ENCODE data around the gene ANAPC13.

ANAPC13 gene

GRCh38 chr3:134482622-134483021, 3.2 kb downstream of the ANAPC13 start:
- no peak for DNase-seq (ENCODE audit: low spot score)

- DNase-seq (ENCODE audit: low spot score), result no peak
Measured at GRCh38 chr3:134481166-134481565, 4.6 kb downstream of the ANAPC13 start.

GRCh38 chr3:134480546-134480945, 5.2 kb downstream of the ANAPC13 start:
- DNase-seq (ENCODE audit: low spot score), result no peak

DNA sequence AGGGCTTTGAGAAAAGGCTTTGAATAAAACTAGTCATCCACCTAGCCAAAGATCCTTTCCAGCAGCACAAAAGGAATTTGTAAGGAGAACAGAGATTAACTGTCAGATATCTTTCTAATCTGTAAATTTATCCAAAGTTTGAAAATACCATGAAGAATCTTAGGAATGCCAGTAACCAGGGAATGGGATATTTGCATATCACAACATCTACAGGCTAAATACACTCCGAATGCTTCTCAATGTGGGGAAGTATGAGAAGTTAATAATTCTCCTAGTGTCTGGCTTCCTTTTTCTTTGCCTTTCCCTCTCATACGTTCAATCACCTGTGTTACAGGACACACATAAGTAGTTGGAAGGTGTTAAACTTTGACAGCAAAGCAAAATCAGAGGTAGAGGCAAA, 7.8 kb downstream of the ANAPC13 start:
- no peak for DNase-seq (ENCODE audit: low spot score)

GRCh38 chr3:134477002-134477401, 8.8 kb downstream of the ANAPC13 start:
- no peak for DNase-seq (ENCODE audit: low spot score)

- no peak for DNase-seq (ENCODE audit: low spot score)
Measured at GRCh38 chr3:134476306-134476705, 9.5 kb downstream of the ANAPC13 start.

DNA sequence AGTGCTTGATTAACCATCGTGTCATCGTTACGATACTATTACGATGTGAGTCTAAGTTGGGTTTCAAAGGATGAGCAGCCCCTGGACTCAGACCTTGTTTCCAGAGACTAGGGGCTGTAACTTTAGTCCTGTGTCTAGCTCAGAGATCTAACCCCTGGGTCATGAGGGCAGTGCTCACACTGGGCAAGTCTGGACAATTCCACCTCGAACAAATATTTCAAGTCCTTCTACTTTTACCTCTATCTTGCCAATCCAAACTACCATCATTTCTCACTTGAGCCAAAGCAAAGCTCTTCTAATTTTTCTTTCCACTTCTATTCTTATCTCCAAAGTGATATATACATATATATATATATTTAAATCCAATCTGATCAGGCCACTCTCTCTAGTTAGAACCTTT, 10.8 kb downstream of the ANAPC13 start:
- no peak for DNase-seq (ENCODE audit: low spot score)

GRCh38 chr3:134473868-134474546, 11.8 kb downstream of the ANAPC13 start:
- DNase-seq (ENCODE audit: low spot score), result peak; percentile 90

DNA sequence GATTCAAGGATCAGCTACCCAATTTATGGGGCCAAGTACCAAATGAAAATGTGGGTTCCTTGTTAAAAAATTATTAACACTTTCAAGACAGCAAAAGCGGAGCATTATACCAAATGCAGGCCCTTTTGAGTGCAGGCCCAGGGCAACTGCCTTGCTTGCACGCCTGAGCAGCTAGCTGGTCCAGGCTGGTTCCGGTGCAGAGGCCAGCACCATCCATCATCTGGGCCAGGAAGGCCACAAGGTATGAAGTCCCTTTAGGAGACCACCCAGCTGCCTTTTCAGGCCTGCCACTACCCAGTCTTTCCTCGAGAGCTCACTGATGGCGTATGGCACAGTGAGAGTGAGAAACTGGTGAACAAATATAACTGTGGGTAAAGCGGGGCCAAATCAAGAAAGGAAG, 13.0 kb downstream of the ANAPC13 start:
- no peak for DNase-seq (ENCODE audit: low spot score)

DNA sequence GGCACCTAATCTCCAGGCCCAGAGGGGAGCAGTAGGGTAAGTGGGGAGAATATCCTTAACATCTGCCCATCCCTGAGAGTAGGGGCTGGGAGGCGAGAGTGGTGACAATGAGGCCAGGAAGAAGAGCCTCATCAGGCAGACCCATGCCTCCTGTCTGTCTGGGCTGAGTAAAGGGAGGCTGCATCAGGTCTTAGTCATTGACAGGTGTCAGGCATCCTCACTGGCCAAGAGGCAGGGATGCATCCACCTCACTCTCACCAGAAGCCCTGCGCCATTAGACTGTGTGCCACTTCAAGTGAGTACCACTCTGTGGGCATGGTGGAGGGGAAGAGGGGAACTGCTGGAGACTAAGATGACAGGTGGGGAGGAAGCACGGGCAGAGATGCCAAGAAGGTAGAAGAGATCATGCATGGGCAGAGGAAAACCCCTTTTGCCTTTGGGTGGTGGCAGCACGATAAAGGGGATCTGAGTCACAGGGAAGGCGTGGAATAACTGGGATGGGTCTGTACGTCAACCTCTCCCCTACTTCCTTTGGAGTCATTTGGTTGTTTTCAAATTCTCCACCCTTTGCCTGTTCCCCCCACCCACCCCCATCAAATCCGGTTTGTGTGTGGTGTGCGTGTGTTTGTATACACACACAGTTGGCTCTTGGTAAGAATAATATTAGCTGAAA, 14.1 kb downstream of the ANAPC13 start:
- no peak for DNase-seq (ENCODE audit: low spot score)

DNA sequence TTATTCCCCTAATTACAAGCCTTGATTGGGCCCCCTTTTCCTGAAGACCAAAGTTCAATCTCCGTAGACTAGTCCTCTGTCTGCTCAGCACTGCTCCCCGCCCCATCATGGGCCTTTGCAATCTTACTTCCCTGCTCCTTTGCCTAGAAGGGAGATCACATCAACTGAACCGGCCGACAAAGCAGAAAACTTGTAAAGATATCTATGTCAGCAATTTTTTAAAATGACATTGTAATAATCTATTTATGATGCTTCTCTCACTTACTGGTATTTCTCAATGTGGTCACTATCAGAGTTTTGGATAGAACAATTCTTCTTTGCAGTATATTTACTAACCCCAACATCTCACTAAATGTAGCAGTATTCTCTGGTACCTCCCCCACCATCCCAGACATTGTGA, 17.3 kb downstream of the ANAPC13 start:
- no peak for DNase-seq (ENCODE audit: low spot score)

- no peak for DNase-seq (ENCODE audit: low spot score)
Measured at GRCh38 chr3:134466331-134466730, 19.5 kb downstream of the ANAPC13 start.

- peak; percentile 31 for DNase-seq (ENCODE audit: low spot score)
Measured at GRCh38 chr3:134464689-134465365, 21.0 kb downstream of the ANAPC13 start.

DNA sequence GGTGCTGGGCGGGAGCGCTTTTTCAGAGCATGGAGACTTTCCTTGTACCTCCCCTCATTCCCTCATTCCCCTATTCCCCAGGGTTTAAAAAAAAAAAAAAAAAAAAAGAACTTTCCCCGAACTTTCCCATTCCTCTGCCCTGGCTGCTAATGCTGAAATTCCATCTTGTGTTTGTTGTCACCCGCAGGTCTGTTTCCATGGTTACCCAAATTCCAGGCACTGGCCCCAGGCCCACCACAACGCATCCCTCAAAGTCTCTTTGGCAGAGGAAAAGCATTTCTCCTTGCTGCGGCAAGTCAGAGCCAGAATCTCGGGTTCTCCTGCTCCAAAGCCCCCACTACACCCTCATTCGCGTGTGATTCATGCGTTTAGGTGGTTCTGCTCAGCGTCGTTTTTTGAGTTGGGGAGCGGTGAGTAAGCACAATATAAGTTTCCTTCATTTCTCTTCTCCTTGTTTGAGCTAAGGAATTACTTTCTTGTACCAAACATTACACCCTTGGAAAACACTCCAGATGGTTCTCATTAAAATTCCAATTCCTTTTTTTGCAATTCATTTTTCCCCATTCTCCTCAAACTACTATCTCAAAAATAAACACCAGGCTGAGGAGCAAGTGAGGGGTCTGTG, 21.6 kb downstream of the ANAPC13 start:
- DNase-seq (ENCODE audit: low spot score), result peak; percentile 82

DNA sequence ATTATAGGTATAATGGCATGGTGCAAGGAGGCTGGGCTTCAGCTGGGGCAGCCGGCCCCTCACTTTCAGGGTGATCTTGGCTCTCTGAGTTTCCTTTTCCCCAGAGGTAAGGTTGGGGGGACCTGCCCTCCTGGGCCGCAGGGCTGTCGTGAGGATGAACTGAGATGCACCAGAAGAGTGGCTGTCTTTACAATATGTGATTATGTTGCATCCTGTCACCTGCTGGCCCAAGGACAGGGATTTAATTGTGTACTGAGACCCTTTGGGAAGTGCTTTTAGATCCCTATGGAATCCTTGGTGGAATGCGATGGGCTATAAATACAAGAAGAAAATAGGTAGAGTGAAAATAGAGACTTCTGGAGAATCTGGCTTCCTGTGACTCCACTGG, 22.1 kb downstream of the ANAPC13 start:
- DNase-seq (ENCODE audit: low spot score), result no peak

- peak; percentile 70 for DNase-seq (ENCODE audit: low spot score)
Measured at GRCh38 chr3:134462331-134462941, 23.3 kb downstream of the ANAPC13 start.

- DNase-seq (ENCODE audit: low spot score), result no peak
Measured at GRCh38 chr3:134460965-134461364, 24.8 kb downstream of the ANAPC13 start.

- no peak for DNase-seq (ENCODE audit: low spot score)
Measured at GRCh38 chr3:134459562-134459961, 26.2 kb downstream of the ANAPC13 start.

DNA sequence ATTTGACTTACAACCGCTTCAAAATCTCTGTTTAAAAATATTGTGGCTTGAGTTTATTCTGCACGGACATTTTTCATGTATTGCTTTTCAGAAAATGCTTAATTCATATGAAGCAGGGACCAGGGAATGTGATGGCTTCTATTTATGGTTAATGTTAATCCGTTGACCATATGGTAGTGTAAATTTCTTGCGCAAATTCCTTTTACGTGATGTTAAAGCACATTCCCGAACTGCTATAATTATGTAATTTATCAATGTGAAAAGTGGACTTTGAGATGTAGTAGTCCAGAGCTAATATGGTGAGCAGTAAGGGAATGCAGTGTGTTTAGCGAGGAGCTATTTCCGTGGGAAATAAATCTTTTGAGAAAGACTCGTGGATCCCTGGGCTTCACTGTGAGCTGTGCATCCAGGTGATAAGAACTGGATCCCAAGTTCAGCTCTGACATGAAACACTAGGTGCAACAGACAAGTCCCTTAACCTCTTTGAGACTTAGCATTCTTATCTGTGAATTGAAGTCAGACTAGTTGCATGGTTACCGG, 27.3 kb downstream of the ANAPC13 start:
- DNase-seq (ENCODE audit: low spot score), result no peak

DNA sequence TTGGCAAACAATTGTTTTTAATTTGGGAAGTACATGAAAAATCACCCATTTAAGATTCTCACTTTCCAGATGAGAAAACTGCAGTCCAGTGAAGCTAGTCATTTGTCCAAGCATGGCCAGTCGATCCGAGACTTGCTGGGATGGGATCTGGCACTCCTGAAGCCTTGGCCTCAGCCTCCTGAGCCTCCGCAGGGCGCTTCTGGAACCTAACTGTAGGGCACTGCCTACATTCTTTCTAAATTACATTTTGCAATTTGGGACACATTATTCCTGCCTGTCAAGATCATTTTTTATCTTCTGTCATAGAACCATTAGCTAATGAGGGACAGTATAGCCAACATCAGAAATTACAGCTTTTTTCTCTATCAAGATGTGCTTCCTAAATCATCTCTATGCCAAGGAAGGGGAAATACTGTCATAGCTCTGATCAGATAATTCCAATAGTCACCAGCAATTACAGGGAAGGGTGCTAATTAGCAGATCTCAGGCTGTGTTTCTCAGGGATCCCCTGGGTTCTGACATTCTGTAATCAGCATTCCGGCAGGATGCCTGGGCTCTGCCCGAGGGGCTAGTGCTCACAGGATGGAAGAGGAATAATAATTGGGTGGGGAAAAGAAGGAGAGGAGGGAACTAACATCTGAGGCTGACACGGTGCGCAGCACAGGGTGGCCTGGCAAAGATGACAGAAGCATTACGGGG, 28.3 kb downstream of the ANAPC13 start:
- DNase-seq (ENCODE audit: low spot score), result no peak

GRCh38 chr3:134453631-134454030, 32.2 kb downstream of the ANAPC13 start:
- peak; percentile 57 for DNase-seq (ENCODE audit: low spot score)

- no peak for DNase-seq (ENCODE audit: low spot score)
Measured at GRCh38 chr3:134449951-134450350, 35.8 kb downstream of the ANAPC13 start.

Data from cerebellar cortex (tissue), 1 donor.